GM23338 (cell line): ENCODE results near the gene FERMT3. TPM values are rescaled to one million over a fixed set of nuclear protein-coding genes. Genes with fewer than 3 reads are reported as not detected.

Experiments
- ATAC-seq: fragments of 200-7000 bp; cut with Tn5 transposase; 3 replicates; pipeline ENCODE4 v1.9.1; 2020
- DNase-seq: peaks from one replicate; pipeline ENCODE4 v3.0.0-alpha.2; 2015; ENCODE audit warnings: low spot score
- H2AFZ ChIP-seq: fragments of 200-600 bp; sonication (generic); 2 replicates; pipeline ENCODE4 v1.8.0; 2016; ENCODE audit warnings: antibody characterized with exemption, mild to moderate bottlenecking, moderate library complexity
- H3F3A ChIP-seq: fragments of 200-600 bp; sonication (generic); replicated peaks from 2 replicates; pipeline ENCODE4 v1.8.0; 2017; ENCODE audit warnings: antibody characterized with exemption, mixed run types, low read depth
- H3K27ac ChIP-seq: fragments of 200-600 bp; sonication (generic); 2 replicates; pipeline ENCODE4 v1.6.1; 2016; ENCODE audit warnings: low read depth
- H3K27me3 ChIP-seq: fragments of 200-600 bp; sonication (generic); 2 replicates; pipeline ENCODE4 v1.8.0; 2016; ENCODE audit warnings: mild to moderate bottlenecking, mixed run types, moderate library complexity; ENCODE audit not compliant: insufficient read depth
- H3K36me3 ChIP-seq: fragments of 200-600 bp; sonication (generic); 2 replicates; pipeline ENCODE4 v1.8.0; 2016; ENCODE audit warnings: mild to moderate bottlenecking; ENCODE audit not compliant: insufficient read depth
- H3K4me1 ChIP-seq: fragments of 200-600 bp; sonication (generic); 2 replicates; pipeline ENCODE4 v1.8.0; 2016; ENCODE audit warnings: mild to moderate bottlenecking, moderate library complexity; ENCODE audit not compliant: insufficient read depth
- H3K4me2 ChIP-seq: fragments of 200-600 bp; sonication (generic); 2 replicates; pipeline ENCODE4 v1.7.1; 2017; ENCODE audit warnings: mixed run types
- H3K4me3 ChIP-seq: fragments of 200-600 bp; sonication (generic); 2 replicates; pipeline ENCODE4 v1.6.1; 2016; ENCODE audit warnings: mixed run types
- H3K79me2 ChIP-seq: fragments of 200-600 bp; sonication (generic); replicated peaks from 2 replicates; pipeline ENCODE4 v1.8.0; 2017; ENCODE audit warnings: mild to moderate bottlenecking; ENCODE audit not compliant: insufficient read depth
- H3K9me2 ChIP-seq: fragments of 200-600 bp; sonication (generic); 2 replicates; pipeline ENCODE4 v1.8.0; 2017; ENCODE audit not compliant: insufficient read depth
- H4K20me1 ChIP-seq: fragments of 200-600 bp; sonication (generic); replicated peaks from 2 replicates; pipeline ENCODE4 v1.8.0; 2017; ENCODE audit warnings: mild to moderate bottlenecking; ENCODE audit not compliant: insufficient read depth
- H3K27ac Mint-ChIP-seq: 2 replicates; pipeline ENCODE4 v1.8.0; 2020; ENCODE audit warnings: inconsistent platforms, mild to moderate bottlenecking, moderate library complexity, mixed read lengths
- H3K27me3 Mint-ChIP-seq: 3 replicates; pipeline ENCODE4 v1.8.0; 2022; ENCODE audit warnings: low read depth, mild to moderate bottlenecking, moderate library complexity, mixed read lengths, inconsistent platforms; ENCODE audit not compliant: insufficient read depth, poor library complexity
- H3K36me3 Mint-ChIP-seq: 3 replicates; pipeline ENCODE4 v1.8.0; 2021; ENCODE audit warnings: low read depth, mild to moderate bottlenecking, inconsistent platforms, moderate library complexity, mixed read lengths
- H3K4me1 Mint-ChIP-seq: 3 replicates; pipeline ENCODE4 v1.8.0; 2020; ENCODE audit warnings: mild to moderate bottlenecking, inconsistent platforms, mixed read lengths
- H3K4me3 Mint-ChIP-seq: 3 replicates; pipeline ENCODE4 v1.8.0; 2021; ENCODE audit warnings: moderate library complexity, mild to moderate bottlenecking, inconsistent platforms, mixed read lengths
- H3K9me3 Mint-ChIP-seq: 3 replicates; pipeline ENCODE4 v1.8.0; 2020; ENCODE audit warnings: moderate library complexity, mild to moderate bottlenecking, inconsistent platforms, mixed read lengths
- CREB1 ChIP-seq: fragments of 250-450 bp; sonication (Bioruptor Pico); IDR thresholded peaks from 2 replicates; pipeline ENCODE4 v1.5.0; 2020; ENCODE audit warnings: low read depth, mild to moderate bottlenecking, moderate library complexity
- JUNB ChIP-seq: IDR thresholded peaks from one replicate; pipeline ENCODE4 v1.6.1; 2016; ENCODE audit warnings: antibody characterized with exemption; ENCODE audit not compliant: unreplicated experiment
- POLR2AphosphoS5 ChIP-seq: IDR thresholded peaks from 2 replicates; pipeline ENCODE4 v1.6.1; 2016; ENCODE audit warnings: antibody characterized with exemption, low read depth
- REST ChIP-seq: IDR thresholded peaks from one replicate; pipeline ENCODE4 v1.6.1; 2018; ENCODE audit warnings: antibody characterized with exemption; ENCODE audit not compliant: unreplicated experiment
- polyA plus RNA-seq: library from polyadenylated mRNA; unstranded; fragments of >200 nt; fragmentation: Nextera tagmentation; extraction: Ambion mirVana; gene quantifications from 2 replicates; pipeline ENCODE4 v1.2.1, GENCODE V29; 2016
- total RNA-seq: library from RNA; depleted of rRNA; stranded (reverse); fragments of >200 nt; shearing (Covaris generic); gene quantifications from 2 replicates; pipeline ENCODE4 v1.2.3, GENCODE V29; 2014

Gene FERMT3
- total and polyA plus RNA-seq, 2 experiments from 2014 or later: 1.5 to 1.6 TPM

GRCh38 chr11:64180891-64181290 is 25.6 kb upstream of the FERMT3 start:
- H4K20me1 ChIP-seq: peaks cover 17% of the 10 kb centered on the region
- Mint-ChIP-seq H3K36me3 (peaks cover 37% of the 10 kb centered on the region), H3K27ac (no peak overlapping the region), H3K27me3 (peaks cover 32% of the 10 kb centered on the region), H3K4me1 (peaks cover 33% of the 10 kb centered on the region), H3K4me3 (peak overlapping the region; percentile 12; the same call in 1 of the 3 replicates), H3K9me3 (no peaks in the 10 kb centered on the region; the same call in 2 of the 3 replicates)
- no peaks in the 10 kb centered on the region for H3K27me3 ChIP-seq
- H2AFZ ChIP-seq: no peak overlapping the region
- no peak overlapping the region for H3K4me2 ChIP-seq
- peaks cover 26% of the 10 kb centered on the region for H3F3A ChIP-seq
- peaks cover 23% of the 10 kb centered on the region for H3K79me2 ChIP-seq
- no peaks in the 10 kb centered on the region for H3K9me2 ChIP-seq
- H3K36me3 ChIP-seq: no peaks in the 10 kb centered on the region
- peaks cover 18% of the 10 kb centered on the region; the same call in 1 of the 2 replicates for H3K4me1 ChIP-seq
- H3K4me3 ChIP-seq: no peak overlapping the region; the same call in 1 of the 2 replicates
- H3K27ac ChIP-seq: no peak overlapping the region
- no peak for TF ChIP-seq JUNB
- ATAC-seq (no peak), DNase-seq (no peak)

- Histone ChIP-seq H3K79me2 (peaks cover 23% of the 10 kb centered on the region), H3K27ac (no peak overlapping the region), H4K20me1 (peaks cover 17% of the 10 kb centered on the region), H3K36me3 (no peaks in the 10 kb centered on the region), H3F3A (peaks cover 26% of the 10 kb centered on the region), H3K4me3 (peak overlapping the region; percentile 33), H3K4me2 (peak overlapping the region; percentile 14; the same call in 1 of the 2 replicates), H3K27me3 (no peaks in the 10 kb centered on the region), H3K9me2 (no peaks in the 10 kb centered on the region), H3K4me1 (peaks cover 18% of the 10 kb centered on the region; the same call in 1 of the 2 replicates), H2AFZ (no peak overlapping the region)
- Mint-ChIP-seq H3K36me3 (peaks cover 38% of the 10 kb centered on the region), H3K4me3 (peak overlapping the region; percentile 46; the same call in 2 of the 3 replicates), H3K4me1 (peaks cover 33% of the 10 kb centered on the region), H3K27ac (peak overlapping the region; percentile 62; the same call in 1 of the 2 replicates), H3K9me3 (no peaks in the 10 kb centered on the region; the same call in 2 of the 3 replicates), H3K27me3 (peaks cover 33% of the 10 kb centered on the region)
- TF ChIP-seq CREB1 (CRISPR knock-in tag) (no peak), REST (no peak), POLR2AphosphoS5 (peak; percentile 57)
- DNase-seq (peak; percentile 83), ATAC-seq (peak; percentile 21)
Measured at GRCh38 chr11:64181506-64182411, 24.8 kb upstream of the FERMT3 start.
